CD4-positive, alpha-beta T cell treated with Interleukin-15 for 4 hours (primary cell): ENCODE results near the gene HOOK2.
"Not testable (repeated sequence)": the region's sequence is repeated elsewhere in the genome, so short reads cannot be mapped to it uniquely, and the experiment has no call there.

Source experiments
- DNase-seq: peaks from one replicate; pipeline ENCODE4 v3.0.0-alpha.2; 2020; ENCODE audit warnings: low spot score

Gene HOOK2

GRCh38 chr19:12752056-12752781 is 23.1 kb downstream of the HOOK2 start:
- no peak for DNase-seq

GRCh38 chr19:12751635-12752034 is 23.7 kb downstream of the HOOK2 start, which contains the start of gene BEST2:
Gene BEST2 (plus strand): TSS chr19:12751791. CDS start chr19:12752593, 802 bp downstream.
- DNase-seq = no peak

- no peak for DNase-seq
Observed at GRCh38 chr19:12750851-12751250, 24.5 kb downstream of the HOOK2 start.

- DNase-seq = no peak
Observed at GRCh38 chr19:12749938-12750521, 25.3 kb downstream of the HOOK2 start.

- DNase-seq = no peak
Observed at GRCh38 chr19:12748489-12748888, 26.9 kb downstream of the HOOK2 start.

- no peak for DNase-seq
Observed at GRCh38 chr19:12745166-12745897, 30.0 kb downstream of the HOOK2 start.

DNA sequence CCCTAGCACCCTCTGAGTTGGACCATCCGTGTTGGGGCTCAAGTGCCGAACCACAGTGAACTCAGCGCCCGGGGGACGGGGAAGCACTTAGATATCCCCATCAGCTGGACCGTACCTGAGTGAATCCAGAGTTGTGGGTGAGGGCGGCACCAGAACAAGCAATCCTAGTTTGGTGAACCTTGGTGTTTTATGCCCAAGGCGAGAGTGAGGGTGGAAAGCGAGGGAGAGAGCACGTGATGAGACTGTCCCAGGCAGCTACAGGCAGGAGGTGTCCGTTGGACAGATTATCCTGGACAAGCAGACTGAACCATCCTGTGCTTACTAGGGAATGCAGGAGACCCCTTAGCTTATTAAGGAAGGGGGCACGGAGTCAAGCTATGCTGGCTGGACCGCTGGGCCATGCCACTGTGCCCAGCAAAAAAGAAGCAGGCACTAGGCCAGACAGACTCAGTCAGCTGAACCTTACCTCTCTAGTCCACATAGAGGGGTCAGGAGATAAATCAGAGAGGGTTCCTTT is 37.5 kb downstream of the HOOK2 start:
- no peak for DNase-seq

DNA sequence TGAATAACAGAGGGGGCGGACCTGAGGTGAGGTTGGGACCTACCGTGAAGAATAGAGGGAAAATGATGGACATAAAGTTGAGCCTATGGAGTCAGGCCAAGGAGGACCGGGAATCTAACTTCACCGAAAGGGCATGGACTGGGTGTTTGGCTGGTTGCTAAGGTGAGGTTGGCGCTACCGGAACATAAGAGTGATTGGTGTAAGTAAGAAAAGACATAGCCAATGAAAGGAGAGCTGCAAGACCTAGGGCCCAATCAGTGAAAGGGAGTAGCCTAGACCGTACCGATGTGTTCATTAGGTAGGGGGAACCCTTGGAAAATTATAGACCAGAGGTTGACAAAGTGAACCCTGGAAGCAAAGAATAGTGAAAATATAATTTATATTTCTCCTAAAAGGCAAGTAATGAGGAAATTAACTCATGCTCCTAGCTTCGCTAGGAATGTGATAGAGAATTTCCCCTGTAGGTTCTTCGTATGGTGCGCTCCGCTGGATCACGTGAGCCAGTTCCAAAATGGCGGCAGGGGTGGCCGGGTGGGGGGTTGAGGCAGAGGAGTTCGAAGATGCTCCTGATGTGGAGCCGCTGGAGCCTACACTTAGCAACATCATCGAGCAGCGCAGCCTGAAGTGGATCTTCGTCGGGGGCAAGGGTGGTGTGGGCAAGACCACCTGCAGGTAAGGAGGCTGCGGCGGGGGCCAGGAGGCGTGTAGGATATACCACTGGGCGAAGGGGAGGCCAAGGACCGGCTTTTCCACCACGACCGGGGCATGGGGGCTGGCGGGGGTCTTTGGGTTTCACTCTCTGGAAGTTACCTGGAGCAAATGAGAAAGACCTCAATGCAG is 38.1 kb downstream of the HOOK2 start, which contains the start of gene GET3:
TSS of gene GET3 (plus strand) at position 503 of the 840 bp plus-strand sequence. CDS start at position 512, 9 bp downstream.
- DNase-seq = peak; percentile 87

GRCh38 chr19:12733369-12734214 is 41.8 kb downstream of the HOOK2 start:
- peak; percentile 39 for DNase-seq

DNA sequence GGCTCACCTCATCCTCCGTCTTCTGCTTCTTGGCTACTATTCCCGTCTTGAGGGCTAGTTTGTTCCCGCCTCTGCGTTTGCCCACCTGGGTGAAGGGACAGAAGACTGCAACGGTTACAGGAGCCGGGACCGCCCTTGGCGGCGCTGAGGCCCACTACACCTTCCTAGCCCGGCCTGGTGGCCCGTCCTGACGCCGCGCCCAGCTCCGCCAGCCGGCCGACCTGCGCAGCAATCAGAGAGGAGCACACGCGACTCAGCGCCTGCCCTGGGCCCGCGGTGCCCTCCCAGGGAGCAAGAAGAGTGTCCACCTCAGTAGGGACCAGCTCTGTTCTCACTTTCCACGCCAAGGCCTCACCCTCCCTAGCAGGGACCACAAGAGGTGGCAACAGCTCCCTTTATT is 44.0 kb downstream of the HOOK2 start:
- no peak for DNase-seq

DNA sequence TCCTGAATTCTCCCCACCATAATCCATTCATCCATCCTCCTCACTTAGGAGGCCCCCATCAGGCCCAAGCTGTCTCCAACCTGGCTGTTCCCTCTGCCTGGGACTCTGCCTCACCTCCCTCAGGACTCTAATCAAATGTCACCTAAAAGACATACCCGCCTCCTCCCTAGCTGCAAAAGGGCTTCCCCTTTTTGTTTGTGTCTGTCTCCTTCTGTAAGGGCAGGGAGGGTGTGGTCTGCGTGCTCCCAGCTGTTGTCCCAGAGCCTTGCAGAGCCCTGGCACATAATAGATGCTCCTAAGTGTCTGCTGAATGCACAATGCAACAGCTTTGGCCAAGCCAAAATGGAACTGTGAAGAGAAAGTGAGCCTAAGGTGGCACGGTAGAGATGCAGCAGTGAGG is 45.3 kb downstream of the HOOK2 start:
- DNase-seq = no peak

- no peak for DNase-seq
Observed at GRCh38 chr19:12727745-12728433, 47.5 kb downstream of the HOOK2 start.

DNA sequence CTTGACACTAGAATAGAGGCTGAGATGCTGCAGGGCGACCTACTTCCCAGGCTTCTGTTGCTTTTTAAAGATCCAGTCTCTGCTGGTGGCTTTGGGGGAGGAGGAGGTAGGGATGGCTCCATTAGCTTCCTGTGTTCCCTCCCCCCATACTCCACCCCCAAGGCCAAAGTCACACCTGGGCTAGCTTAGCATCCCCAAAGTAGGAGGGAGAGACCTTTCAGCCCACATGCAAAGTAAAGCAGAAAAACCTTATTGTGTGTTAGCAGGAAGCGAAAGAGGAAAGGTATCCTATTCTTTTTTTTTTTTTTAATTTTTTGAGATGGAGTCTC is 48.4 kb downstream of the HOOK2 start:
- DNase-seq = no peak

DNA sequence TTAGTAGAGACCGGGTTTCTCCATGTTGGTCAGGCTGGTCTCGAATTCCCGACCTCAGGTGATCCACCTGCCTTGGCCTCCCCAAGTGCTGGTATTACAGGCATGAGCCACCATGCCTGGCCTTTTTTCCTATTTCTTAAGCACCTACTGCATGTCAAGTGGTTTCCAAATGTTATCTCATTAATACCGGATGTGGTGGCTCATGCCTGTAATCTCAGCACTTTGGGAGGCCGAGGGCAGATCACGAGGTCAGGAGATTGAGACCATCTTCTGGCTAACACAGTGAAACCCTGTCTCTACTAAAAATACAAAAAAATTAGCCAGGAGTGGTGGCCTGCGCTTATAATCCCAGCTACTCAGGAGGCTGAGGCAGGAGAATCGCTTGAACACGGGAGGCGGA is 49.7 kb downstream of the HOOK2 start:
- not testable (repeated sequence) for DNase-seq

DNA sequence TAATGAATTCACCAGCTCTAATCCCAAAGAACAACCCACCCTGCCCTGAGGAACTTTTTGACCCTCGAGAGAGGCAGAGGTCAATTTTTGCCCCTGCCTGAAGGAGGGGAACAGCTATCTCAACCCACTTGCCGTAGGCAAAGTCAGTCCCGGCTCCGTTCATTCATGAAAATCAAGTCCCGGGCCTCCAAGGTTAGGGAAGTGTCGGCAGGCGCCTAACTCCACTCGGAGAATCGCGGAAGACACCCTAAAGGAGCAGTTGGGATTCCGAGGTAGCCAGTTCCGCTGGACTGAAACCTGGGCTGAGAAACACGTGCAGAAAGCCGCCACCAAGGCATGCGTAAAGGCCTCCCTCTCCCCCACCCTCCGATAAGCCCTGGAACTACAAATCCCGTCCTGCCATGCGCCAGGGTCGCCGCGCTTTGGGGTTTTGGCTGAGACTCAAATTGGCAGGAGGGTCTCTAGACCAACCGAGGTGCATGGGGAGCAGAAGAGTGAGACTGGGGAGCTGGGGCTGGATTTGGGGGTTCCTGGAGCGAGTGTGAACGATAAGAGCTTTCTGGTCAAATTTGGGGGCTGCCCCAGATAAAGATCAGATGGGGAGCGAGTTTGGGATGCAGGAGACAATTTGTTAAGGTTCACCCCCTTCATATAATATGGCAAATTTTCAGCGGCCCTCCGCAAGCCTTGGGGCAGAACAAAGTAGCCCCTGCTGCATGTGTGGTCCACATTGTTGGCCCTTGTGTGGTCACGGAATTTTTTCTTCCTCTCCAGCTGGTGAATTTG is 51.5 kb downstream of the HOOK2 start, which contains the start of gene TNPO2:
TSS of gene TNPO2 (minus strand) at position 292 of the 786 bp plus-strand sequence. CDS start 2,955 bp downstream, outside the sequence.
- peak; percentile 54 for DNase-seq

GRCh38 chr19:12723381-12723640 is 52.0 kb downstream of the HOOK2 start:
- no peak for DNase-seq

DNA sequence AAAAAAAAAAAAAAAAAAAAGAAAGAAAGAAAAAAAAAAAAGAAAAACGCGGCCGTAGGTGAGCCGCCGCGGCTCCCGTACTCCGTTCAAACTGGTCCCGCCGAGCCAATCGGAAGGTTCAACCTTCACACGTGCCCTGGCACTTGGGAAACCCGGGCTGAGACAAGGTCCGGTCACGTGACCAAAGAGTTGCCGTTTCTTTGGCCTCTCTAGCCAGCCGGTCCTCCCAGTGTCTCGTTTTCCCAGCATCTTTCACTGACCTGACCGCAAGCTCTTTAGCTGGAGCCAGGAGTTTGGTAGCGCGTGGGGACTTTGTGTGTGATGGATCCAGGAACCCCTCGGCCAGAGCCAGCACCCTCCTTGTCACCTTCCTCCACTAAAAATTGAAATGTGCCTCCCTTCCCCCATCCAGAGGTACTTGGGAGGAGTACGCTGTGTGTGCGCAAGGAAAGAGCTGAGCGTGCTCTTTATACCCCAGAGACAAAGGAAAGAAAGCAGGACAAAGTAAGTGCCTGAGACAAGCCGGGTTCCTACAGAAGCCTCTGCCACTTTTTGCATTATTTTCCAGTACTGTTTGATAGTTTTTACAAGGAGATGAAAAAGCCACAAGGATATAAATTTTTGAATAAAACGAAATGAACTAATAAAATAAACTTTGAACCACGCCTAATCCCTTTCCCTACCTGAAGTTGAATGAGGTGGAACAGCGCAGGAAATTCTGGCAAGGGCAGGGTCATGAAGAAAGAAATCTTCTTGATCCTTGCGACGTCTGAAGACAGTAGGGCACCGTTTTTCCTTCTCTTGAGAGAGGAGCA is 52.6 kb downstream of the HOOK2 start:
- DNase-seq = peak; percentile 97

DNA sequence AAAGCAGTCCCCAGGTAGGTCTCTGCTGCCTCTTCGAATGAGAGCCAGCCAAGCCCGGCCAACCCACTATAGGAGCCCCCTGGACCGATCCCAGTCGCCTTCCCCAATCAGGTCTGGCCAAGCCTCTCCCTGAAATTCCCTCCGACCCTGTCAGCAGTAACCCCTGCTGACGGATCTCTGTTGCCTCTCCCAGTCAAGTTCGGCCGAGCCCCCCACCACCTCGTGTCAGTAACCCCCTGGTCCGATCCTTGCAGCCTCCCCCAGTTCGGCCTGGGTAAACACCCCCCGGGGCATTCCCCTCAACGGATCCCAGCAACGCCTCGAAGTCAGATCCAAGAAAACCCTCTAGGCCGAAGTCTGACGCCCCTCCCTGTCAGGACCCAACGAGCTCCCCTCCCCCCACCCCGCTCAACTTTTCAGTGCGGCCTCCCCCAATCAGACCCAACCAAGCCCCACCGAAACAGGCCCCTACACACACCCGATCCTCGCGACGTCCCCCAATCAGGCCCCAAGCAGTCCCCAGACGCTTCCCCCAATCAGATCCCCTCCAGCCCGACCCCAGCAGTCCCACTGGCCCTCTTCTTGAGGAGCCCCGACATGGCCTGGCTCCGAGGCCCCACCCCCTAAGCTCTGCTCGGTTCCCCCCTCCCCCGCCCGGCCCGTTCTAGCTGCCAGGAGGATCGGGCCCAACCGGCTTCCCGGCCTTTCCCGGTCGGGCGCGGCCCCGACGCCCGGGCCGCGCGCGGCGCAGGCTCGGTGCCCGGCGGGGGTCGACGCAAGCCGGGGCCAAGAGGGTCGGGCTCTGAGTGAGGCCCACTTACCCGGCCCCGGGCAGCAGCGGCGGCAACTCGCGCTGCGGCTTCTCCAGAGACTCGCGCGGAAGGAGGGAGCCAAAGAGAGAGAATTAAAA is 53.4 kb downstream of the HOOK2 start:
- DNase-seq = peak; percentile 25
